Osteocyte (in vitro differentiated cells): ENCODE measurements around the gene PACSIN2. TPM values are rescaled to one million over a fixed set of nuclear protein-coding genes. Genes with fewer than 3 reads are reported as not detected.
A peak's percentile ranks its signal among the peaks of the same experiment; 100 is the strongest.

Experiments
- DNase-seq: peaks from one replicate; pipeline ENCODE4 v3.0.0; 2021; ENCODE audit warnings: mixed read lengths; ENCODE audit not compliant: unreplicated experiment; ENCODE audit errors: extremely low spot score
- H3K27ac Mint-ChIP-seq: one replicate; pipeline ENCODE4 v1.8.0; 2021; ENCODE audit warnings: mild to moderate bottlenecking, mixed read lengths; ENCODE audit not compliant: unreplicated experiment
- H3K27me3 Mint-ChIP-seq: one replicate; pipeline ENCODE4 v1.8.0; 2021; ENCODE audit warnings: mixed read lengths; ENCODE audit not compliant: unreplicated experiment
- H3K36me3 Mint-ChIP-seq: one replicate; pipeline ENCODE4 v1.8.0; 2021; ENCODE audit warnings: mixed read lengths; ENCODE audit not compliant: unreplicated experiment
- H3K4me1 Mint-ChIP-seq: one replicate; pipeline ENCODE4 v1.8.0; 2021; ENCODE audit warnings: mixed read lengths; ENCODE audit not compliant: unreplicated experiment
- H3K4me3 Mint-ChIP-seq: one replicate; pipeline ENCODE4 v1.8.0; 2021; ENCODE audit warnings: mild to moderate bottlenecking, moderate library complexity, mixed read lengths; ENCODE audit not compliant: unreplicated experiment
- H3K9me3 Mint-ChIP-seq: one replicate; pipeline ENCODE4 v1.8.0; 2021; ENCODE audit warnings: mixed read lengths; ENCODE audit not compliant: unreplicated experiment
- CTCF ChIP-seq: fragments of 200-600 bp; sonication (generic); IDR thresholded peaks from 2 replicates; pipeline ENCODE4 v1.5.0; 2021; ENCODE audit warnings: antibody characterized with exemption, mild to moderate bottlenecking, moderate library complexity
- total RNA-seq: library from RNA; stranded (reverse); gene quantifications from 2 replicates; pipeline ENCODE4 v1.2.1, GENCODE V29; 2021

PACSIN2 gene
- total RNA-seq, 1 donor from 2014 or later = 51.7 TPM

GRCh38 chr22:42873356-42873755 lies 141.6 kb downstream of the PACSIN2 start:
- no peak overlapping the region for H3K4me3 Mint-ChIP-seq
- H3K4me1 Mint-ChIP-seq = peaks cover 7% of the 10 kb centered on the region
- H3K27ac Mint-ChIP-seq = peak overlapping the region; percentile 34
- no peak for DNase-seq
- H3K27me3 Mint-ChIP-seq = no peaks in the 10 kb centered on the region
- peaks cover 30% of the 10 kb centered on the region for H3K36me3 Mint-ChIP-seq
- no peaks in the 10 kb centered on the region for H3K9me3 Mint-ChIP-seq
- no peak for TF ChIP-seq CTCF

GRCh38 chr22:42872821-42873220 lies 142.1 kb downstream of the PACSIN2 start:
- H3K9me3 Mint-ChIP-seq = no peaks in the 10 kb centered on the region
- H3K27ac Mint-ChIP-seq = peak overlapping the region; percentile 14
- no peaks in the 10 kb centered on the region for H3K27me3 Mint-ChIP-seq
- H3K4me1 Mint-ChIP-seq = peaks cover 7% of the 10 kb centered on the region
- H3K4me3 Mint-ChIP-seq = no peak overlapping the region
- no peak for TF ChIP-seq CTCF
- peaks cover 30% of the 10 kb centered on the region for H3K36me3 Mint-ChIP-seq
- DNase-seq = no peak

- no peak for TF ChIP-seq CTCF
- no peaks in the 10 kb centered on the region for H3K27me3 Mint-ChIP-seq
- peaks cover 7% of the 10 kb centered on the region for H3K4me1 Mint-ChIP-seq
- H3K4me3 Mint-ChIP-seq = no peak overlapping the region
- no peak for DNase-seq
- no peaks in the 10 kb centered on the region for H3K9me3 Mint-ChIP-seq
- H3K27ac Mint-ChIP-seq = no peak overlapping the region
- peaks cover 21% of the 10 kb centered on the region for H3K36me3 Mint-ChIP-seq
Measured at GRCh38 chr22:42871146-42872050, 143.6 kb downstream of the PACSIN2 start.

- H3K9me3 Mint-ChIP-seq = no peaks in the 10 kb centered on the region
- H3K36me3 Mint-ChIP-seq = peaks cover 16% of the 10 kb centered on the region
- H3K4me3 Mint-ChIP-seq = no peak overlapping the region
- H3K27ac Mint-ChIP-seq = peak overlapping the region; percentile 34
- no peak for TF ChIP-seq CTCF
- peaks cover 7% of the 10 kb centered on the region for H3K4me1 Mint-ChIP-seq
- DNase-seq = no peak
- no peaks in the 10 kb centered on the region for H3K27me3 Mint-ChIP-seq
Measured at GRCh38 chr22:42869888-42870480, 145.0 kb downstream of the PACSIN2 start.

- Mint-ChIP-seq H3K36me3 (peaks cover 16% of the 10 kb centered on the region), H3K27ac (peak overlapping the region; percentile 36), H3K4me1 (peaks cover 7% of the 10 kb centered on the region), H3K27me3 (no peaks in the 10 kb centered on the region), H3K4me3 (no peak overlapping the region), H3K9me3 (no peaks in the 10 kb centered on the region)
- DNase-seq = no peak
- TF ChIP-seq CTCF = no peak
Measured at GRCh38 chr22:42869463-42869862, 145.5 kb downstream of the PACSIN2 start.
